ENCODE data around the gene SOCS1. TPM values are rescaled to one million over a fixed set of nuclear protein-coding genes. Genes with fewer than 3 reads are reported as not detected.

The SOCS1 gene
- total and polyA plus RNA-seq, 2 experiments from 2014 or later = 1.4 to 2.3 TPM

DNA sequence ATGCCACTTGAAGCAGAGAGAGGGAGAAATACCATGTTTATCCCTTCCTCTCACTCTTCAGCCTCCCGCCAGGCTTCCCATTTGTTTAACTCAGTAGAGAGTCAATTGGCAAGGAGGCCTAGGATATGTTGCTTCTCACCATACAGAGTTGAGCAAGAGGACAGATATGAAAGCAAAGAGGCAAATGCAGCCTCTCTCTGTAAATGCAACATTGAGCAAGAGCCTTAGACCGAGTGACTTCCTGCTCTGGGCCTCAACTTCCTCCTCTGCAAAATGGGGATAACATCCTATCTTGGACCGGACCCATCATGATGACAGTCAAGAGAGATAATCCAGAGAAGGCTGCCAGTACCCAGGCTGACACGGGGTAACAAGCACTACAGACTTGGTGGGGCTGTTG lies 36.8 kb downstream of the SOCS1 start:
- Histone ChIP-seq H3K4me3 (no peak overlapping the region), H4K20me1 (ENCODE audit: insufficient read depth) (no peaks in the 10 kb centered on the region), H3F3A (ENCODE audit: insufficient read depth) (no peaks in the 10 kb centered on the region), H3K4me1 (ENCODE audit: insufficient read depth) (no peaks in the 10 kb centered on the region), H3K9me3 (ENCODE audit: low read depth) (no peaks in the 10 kb centered on the region), H3K36me3 (ENCODE audit: low read depth) (no peaks in the 10 kb centered on the region), H3K79me2 (ENCODE audit: insufficient read depth) (no peaks in the 10 kb centered on the region), H3K27me3 (replicated peaks; ENCODE audit: insufficient read depth) (no peaks in the 10 kb centered on the region), H3K9ac (no peak overlapping the region), H3K9me2 (ENCODE audit: insufficient read depth) (no peaks in the 10 kb centered on the region), H3K27ac (no peak overlapping the region), H2AFZ (no peak overlapping the region), H3K4me2 (ENCODE audit: unreplicated experiment) (no peak overlapping the region)
- TF ChIP-seq EZH2phosphoT487 (IDR thresholded peaks at IDR 0.05; ENCODE audit: insufficient read depth, low read depth) (no peak), EZH2 (IDR thresholded peaks at IDR 0.05; ENCODE audit: insufficient read depth, poor library complexity, severe bottlenecking) (no peak)
- in situ Hi-C loops (cut with MboI) = no loop called here
- 87 to 93% methylated on average over 4 of the region's 4 CpGs for WGBS, 2 experiments (ENCODE audit: low coverage in 1 of 2, low lambda C conversion rate in 2 of 2, missing lambda C conversion rate in 2 of 2)
- no peak for DNase-seq

DNA sequence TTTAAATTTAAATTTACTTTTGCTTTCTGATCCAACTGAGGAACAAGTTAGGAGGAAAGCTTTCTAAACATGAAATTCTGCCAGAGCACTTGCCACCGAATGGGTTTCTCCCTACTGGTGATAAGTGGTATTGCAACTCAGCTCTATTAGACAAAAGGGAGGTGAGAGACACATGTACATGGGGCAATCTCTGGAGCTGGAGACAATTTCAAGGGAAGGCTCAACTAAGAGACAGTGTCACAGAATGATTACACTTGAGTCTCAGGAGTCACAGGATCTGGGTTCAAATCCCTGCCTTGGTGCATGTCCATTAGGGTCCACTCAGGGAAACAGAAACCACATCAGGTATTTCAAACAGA lies 37.4 kb downstream of the SOCS1 start:
- Histone ChIP-seq H3K9me2 (ENCODE audit: insufficient read depth) (no peaks in the 10 kb centered on the region), H2AFZ (no peak overlapping the region)
- 91 to 97% methylated on average over 1 of the region's 1 CpG for WGBS, 2 experiments (ENCODE audit: low coverage in 1 of 2, low lambda C conversion rate in 2 of 2, missing lambda C conversion rate in 2 of 2)

GRCh38 chr16:11217651-11218603 lies 38.1 kb downstream of the SOCS1 start:
- Histone ChIP-seq H3K4me3 (no peak overlapping the region), H3F3A (ENCODE audit: insufficient read depth) (no peaks in the 10 kb centered on the region), H3K9me2 (ENCODE audit: insufficient read depth) (no peaks in the 10 kb centered on the region), H3K4me1 (ENCODE audit: insufficient read depth) (no peaks in the 10 kb centered on the region), H3K9me3 (ENCODE audit: low read depth) (no peaks in the 10 kb centered on the region), H3K4me2 (ENCODE audit: unreplicated experiment) (no peak overlapping the region), H3K27me3 (replicated peaks; ENCODE audit: insufficient read depth) (no peaks in the 10 kb centered on the region), H2AFZ (no peak overlapping the region), H3K36me3 (ENCODE audit: low read depth) (no peaks in the 10 kb centered on the region), H3K27ac (no peak overlapping the region), H3K79me2 (ENCODE audit: insufficient read depth) (no peaks in the 10 kb centered on the region), H4K20me1 (ENCODE audit: insufficient read depth) (no peaks in the 10 kb centered on the region), H3K9ac (no peak overlapping the region)
- 55 to 56% methylated on average over 3 of the region's 3 CpGs for WGBS, 2 experiments (ENCODE audit: low coverage in 1 of 2, low lambda C conversion rate in 2 of 2, missing lambda C conversion rate in 2 of 2)
- no peak for DNase-seq
- in situ Hi-C loops (cut with MboI) = no loop called here
- TF ChIP-seq EZH2 (IDR thresholded peaks at IDR 0.05; ENCODE audit: insufficient read depth, poor library complexity, severe bottlenecking) = no peak
- TF ChIP-seq EZH2phosphoT487 (IDR thresholded peaks at IDR 0.05; ENCODE audit: insufficient read depth, low read depth) = no peak

More for the DNA sequence above, 37.4 kb downstream of the SOCS1 start:
- Histone ChIP-seq H3K79me2 (ENCODE audit: insufficient read depth) (no peaks in the 10 kb centered on the region), H3K27ac (no peak overlapping the region), H3K9ac (no peak overlapping the region), H4K20me1 (ENCODE audit: insufficient read depth) (no peaks in the 10 kb centered on the region), H3K36me3 (ENCODE audit: low read depth) (no peaks in the 10 kb centered on the region), H3K27me3 (replicated peaks; ENCODE audit: insufficient read depth) (no peaks in the 10 kb centered on the region), H3F3A (ENCODE audit: insufficient read depth) (no peaks in the 10 kb centered on the region), H3K4me2 (ENCODE audit: unreplicated experiment) (no peak overlapping the region), H3K4me1 (ENCODE audit: insufficient read depth) (no peaks in the 10 kb centered on the region), H3K4me3 (no peak overlapping the region), H3K9me3 (ENCODE audit: low read depth) (no peaks in the 10 kb centered on the region)
- no peak for DNase-seq
- in situ Hi-C loops (cut with MboI) = no loop called here
- TF ChIP-seq EZH2 (IDR thresholded peaks at IDR 0.05; ENCODE audit: insufficient read depth, poor library complexity, severe bottlenecking) (no peak), EZH2phosphoT487 (IDR thresholded peaks at IDR 0.05; ENCODE audit: insufficient read depth, low read depth) (no peak)

DNA sequence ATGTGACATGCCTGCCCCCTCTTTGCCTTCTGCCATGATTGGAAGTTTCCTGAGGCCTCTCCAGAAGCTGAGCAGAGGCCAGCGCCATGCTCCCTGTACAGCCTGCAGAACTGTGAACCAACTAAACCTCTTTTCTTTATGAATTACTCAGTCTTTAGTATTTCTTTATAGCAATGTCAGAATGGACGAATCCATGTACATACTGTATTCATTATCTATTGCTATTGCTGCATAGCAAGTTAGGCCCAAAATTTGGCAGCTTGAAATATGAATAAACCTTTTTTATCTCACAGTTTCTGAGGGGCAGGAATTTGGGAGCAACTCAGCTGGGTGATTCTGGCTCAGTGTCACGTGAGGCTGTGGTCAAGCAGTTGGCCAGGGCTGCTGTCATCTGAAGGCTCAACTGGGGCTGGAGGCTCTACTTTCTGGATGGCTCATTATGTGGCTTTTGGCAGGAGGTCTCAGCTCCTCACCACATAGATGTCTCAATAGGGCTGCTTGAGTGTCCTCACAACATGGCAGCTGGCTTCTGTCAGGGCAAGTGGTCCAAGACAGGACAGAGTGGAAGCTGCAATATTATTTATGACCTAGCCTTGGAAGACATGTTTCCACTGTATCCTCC lies 40.0 kb downstream of the SOCS1 start:
- H3F3A ChIP-seq (ENCODE audit: insufficient read depth) = no peaks in the 10 kb centered on the region
- H2AFZ ChIP-seq = no peak overlapping the region
- no peaks in the 10 kb centered on the region for H3K9me3 ChIP-seq (ENCODE audit: low read depth)
- DNase-seq = no peak
- no peak for TF ChIP-seq EZH2 (IDR thresholded peaks at IDR 0.05; ENCODE audit: insufficient read depth, poor library complexity, severe bottlenecking)
- TF ChIP-seq EZH2phosphoT487 (IDR thresholded peaks at IDR 0.05; ENCODE audit: insufficient read depth, low read depth) = no peak
- no peaks in the 10 kb centered on the region for H3K79me2 ChIP-seq (ENCODE audit: insufficient read depth)
- H4K20me1 ChIP-seq (ENCODE audit: insufficient read depth) = no peaks in the 10 kb centered on the region
- H3K4me2 ChIP-seq (ENCODE audit: unreplicated experiment) = no peak overlapping the region
- H3K9me2 ChIP-seq (ENCODE audit: insufficient read depth) = no peaks in the 10 kb centered on the region
- H3K27ac ChIP-seq = no peak overlapping the region
- no peaks in the 10 kb centered on the region for H3K4me1 ChIP-seq (ENCODE audit: insufficient read depth)
- peaks cover 5% of the 10 kb centered on the region; the same call in 1 of the 2 replicates for H3K27me3 ChIP-seq (replicated peaks; ENCODE audit: insufficient read depth)
- no peak overlapping the region for H3K9ac ChIP-seq
- H3K36me3 ChIP-seq (ENCODE audit: low read depth) = no peaks in the 10 kb centered on the region
- in situ Hi-C loops (cut with MboI) = no loop called here
- 64 to 67% methylated on average over 3 of the region's 3 CpGs for WGBS, 2 experiments (ENCODE audit: low coverage in 1 of 2, low lambda C conversion rate in 2 of 2, missing lambda C conversion rate in 2 of 2)
- no peak overlapping the region for H3K4me3 ChIP-seq
